HG02981 (cell line): ENCODE measurements around the gene SOHLH1.

Experiments used
- ATAC-seq: cut with Tn5 transposase; IDR thresholded peaks from one replicate; pipeline ENCODE4 v1.9.1; 2021; ENCODE audit warnings: mild to moderate bottlenecking, moderate library complexity; ENCODE audit not compliant: unreplicated experiment

Gene SOHLH1

GRCh38 chr9:135662758-135663450 is 36.4 kb downstream of the SOHLH1 start, which contains the start of gene LCN9:
Gene LCN9, plus strand, starts transcription at chr9:135663309. Its CDS starts 13 bp downstream, at chr9:135663322.
- no peak for ATAC-seq

GRCh38 chr9:135661816-135662560 is 37.3 kb downstream of the SOHLH1 start:
- no peak for ATAC-seq

GRCh38 chr9:135660407-135660806 is 38.9 kb downstream of the SOHLH1 start:
- ATAC-seq: no peak

- no peak for ATAC-seq
Measured at GRCh38 chr9:135659252-135659651, 40.0 kb downstream of the SOHLH1 start.

GRCh38 chr9:135657416-135657815 is 41.9 kb downstream of the SOHLH1 start:
- no peak for ATAC-seq

GRCh38 chr9:135655317-135655716 is 44.0 kb downstream of the SOHLH1 start:
- ATAC-seq: no peak

GRCh38 chr9:135650408-135650807 is 48.9 kb downstream of the SOHLH1 start:
- no peak for ATAC-seq

GRCh38 chr9:135649508-135649907 is 49.8 kb downstream of the SOHLH1 start:
- ATAC-seq: no peak

GRCh38 chr9:135648494-135649410 is 50.5 kb downstream of the SOHLH1 start:
- no peak for ATAC-seq

- ATAC-seq: no peak
Measured at GRCh38 chr9:135647884-135648283, 51.4 kb downstream of the SOHLH1 start.

- ATAC-seq: no peak
Measured at GRCh38 chr9:135644631-135645218, 54.6 kb downstream of the SOHLH1 start.
